SK-N-MC (cell line): Measurements from ENCODE around the gene NTMT2.

Source experiments
- EZH2 ChIP-seq: fragments of 200-600 bp; sonication (generic); IDR thresholded peaks from one replicate; pipeline ENCODE4 v1.6.1; 2017; ENCODE audit warnings: antibody characterized with exemption
- FOXP2 ChIP-seq: optimal IDR thresholded peaks from 2 replicates; pipeline ENCODE3; 2011; ENCODE audit warnings: mild to moderate bottlenecking, moderate library complexity; ENCODE audit not compliant: insufficient read depth; ENCODE audit errors: extremely low read length, control extremely low read depth
- POLR2AphosphoS5 ChIP-seq: IDR thresholded peaks from 2 replicates; pipeline ENCODE4 v1.6.1; 2012; ENCODE audit warnings: mild to moderate bottlenecking, low read depth, low read length, borderline replicate concordance

DNA sequence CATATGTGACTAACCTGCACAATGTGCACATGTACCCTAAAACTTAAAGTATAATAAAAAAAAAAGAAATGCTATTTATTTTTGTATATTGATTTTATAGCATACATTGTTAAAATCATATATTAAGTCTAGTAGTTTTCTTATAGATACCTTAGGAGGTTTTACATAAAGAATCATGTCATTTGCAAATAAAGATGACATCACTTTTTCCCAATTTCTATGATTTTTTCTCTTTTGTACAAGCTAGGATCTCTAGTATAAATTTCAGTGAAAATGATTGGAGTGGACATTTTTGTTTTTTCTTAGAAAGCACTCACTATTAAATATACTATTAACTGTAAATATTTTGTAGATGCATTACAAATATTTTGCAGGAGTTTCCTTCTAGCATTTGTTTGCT, 20.5 kb upstream of the NTMT2 start:
- TF ChIP-seq POLR2AphosphoS5 (no peak), EZH2 (no peak), FOXP2 (no peak)
